ENCODE data around the gene PPM1E.

Gene PPM1E

GRCh38 chr17:59018019-59018418 is 262.4 kb downstream of the PPM1E start:
- no peak overlapping the region for H3K4me3 ChIP-seq (ENCODE audit: low read depth, low read length)
- TF ChIP-seq CTCF (IDR thresholded peaks at IDR 0.05; ENCODE audit: control insufficient read depth, extremely low read depth, insufficient read depth): no peak
- no peak for DNase-seq (ENCODE audit: low read depth)

GRCh38 chr17:59024916-59025315 is 269.3 kb downstream of the PPM1E start:
- DNase-seq (ENCODE audit: low read depth): no peak
- H3K4me3 ChIP-seq (ENCODE audit: low read depth, low read length): no peak overlapping the region
- TF ChIP-seq CTCF (IDR thresholded peaks at IDR 0.05; ENCODE audit: control insufficient read depth, extremely low read depth, insufficient read depth): no peak

GRCh38 chr17:59026176-59026939 is 270.7 kb downstream of the PPM1E start:
- DNase-seq (ENCODE audit: low read depth): no peak
- no peak overlapping the region for H3K4me3 ChIP-seq (ENCODE audit: low read depth, low read length)
- no peak for TF ChIP-seq CTCF (IDR thresholded peaks at IDR 0.05; ENCODE audit: control insufficient read depth, extremely low read depth, insufficient read depth)

GRCh38 chr17:59027750-59028149 is 272.1 kb downstream of the PPM1E start:
- peak overlapping the region; percentile 35 for H3K4me3 ChIP-seq (ENCODE audit: low read depth, low read length)
- no peak for TF ChIP-seq CTCF (IDR thresholded peaks at IDR 0.05; ENCODE audit: control insufficient read depth, extremely low read depth, insufficient read depth)
- DNase-seq (ENCODE audit: low read depth): peak; percentile 47

GRCh38 chr17:59028328-59028727 is 272.7 kb downstream of the PPM1E start:
- no peak for TF ChIP-seq CTCF (IDR thresholded peaks at IDR 0.05; ENCODE audit: control insufficient read depth, extremely low read depth, insufficient read depth)
- DNase-seq (ENCODE audit: low read depth): no peak
- no peak overlapping the region for H3K4me3 ChIP-seq (ENCODE audit: low read depth, low read length)

- H3K4me3 ChIP-seq (ENCODE audit: low read depth, low read length): no peak overlapping the region
- peak; percentile 69 for DNase-seq (ENCODE audit: low read depth)
- no peak for TF ChIP-seq CTCF (IDR thresholded peaks at IDR 0.05; ENCODE audit: control insufficient read depth, extremely low read depth, insufficient read depth)
These were observed 275.2 kb downstream of the PPM1E start for GRCh38 chr17:59030811-59031210.

Data from LNCaP clone FGC (cell line).